ENCODE measurements around the gene RNF157. TPM values are rescaled to one million over a fixed set of nuclear protein-coding genes. Genes with fewer than 3 reads are reported as not detected.

RNF157 gene
- total and polyA plus RNA-seq, 2 of the 13 experiments (the other 11 are each of a cell fraction or from before 2014, with no cell fraction given) = 0.44 to 1.5 TPM

DNA sequence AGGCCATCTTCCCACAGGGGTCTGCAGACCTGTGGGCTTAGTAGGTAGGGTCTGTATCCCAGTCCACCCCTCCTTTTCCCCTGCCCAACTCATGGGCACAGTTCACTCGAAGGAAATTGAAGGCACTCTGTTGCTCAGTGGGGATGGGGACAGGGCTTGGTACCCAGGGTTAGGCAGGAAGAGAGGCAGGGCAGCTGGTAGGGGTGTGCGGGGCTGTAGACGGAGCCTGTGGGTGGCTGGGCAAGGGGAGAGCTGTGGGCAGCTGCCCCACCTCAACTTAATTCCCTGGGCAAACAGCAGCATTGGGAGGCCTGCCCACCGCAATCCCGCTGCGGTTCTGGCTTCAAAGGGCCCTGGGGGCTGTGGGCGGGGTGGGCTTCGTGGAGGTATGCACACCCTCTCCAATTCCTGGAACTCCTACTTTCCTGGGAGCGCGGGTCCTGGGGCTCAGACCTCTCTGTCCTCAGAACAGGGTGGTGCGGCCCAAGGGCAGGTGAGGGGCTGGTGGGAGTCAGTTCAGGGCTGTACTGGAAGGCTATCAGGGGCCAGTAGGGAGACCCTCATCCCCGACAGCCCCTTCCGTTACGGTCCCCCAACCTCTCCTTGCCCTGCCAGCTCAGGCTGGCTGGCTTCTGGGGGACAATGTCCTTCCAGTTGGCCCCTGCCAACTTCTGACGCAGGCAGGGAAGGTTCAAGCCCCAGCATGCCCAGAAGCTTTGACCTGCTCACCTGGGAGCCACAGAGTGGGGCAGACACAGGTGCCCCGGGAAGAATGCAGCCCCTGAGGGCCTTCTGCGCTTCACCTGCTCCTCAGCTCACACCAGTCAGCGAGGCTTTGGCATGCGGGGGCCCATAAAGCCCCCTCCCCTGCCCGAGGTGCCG lies 108.4 kb downstream of the RNF157 start (continued):
- 0 out of 2 replicates have a peak, but pooled peaks have one; percentile 49 for TF ChIP-seq ZNF558 (CRISPR knock-in tag; IDR thresholded peaks at IDR 0.05; ENCODE audit: borderline replicate concordance)
- TF ChIP-seq ZNF788 (CRISPR knock-in tag; IDR thresholded peaks at IDR 0.05; ENCODE audit: borderline replicate concordance) = 0 out of 2 replicates have a peak, but pooled peaks have one; percentile 7
- TF ChIP-seq FOXP4 (CRISPR knock-in tag; IDR thresholded peaks at IDR 0.05) = peak; percentile 26; the same call in 1 of the 2 replicates
- TF ChIP-seq ZSCAN31 (CRISPR knock-in tag; IDR thresholded peaks at IDR 0.05; ENCODE audit: low read depth) = 0 out of 2 replicates have a peak, but pooled peaks have one; percentile 58
- TF ChIP-seq HMG20B (CRISPR knock-in tag; conservative IDR thresholded peaks at IDR 0.05) = peak; percentile 51; the same call in 1 of the 2 replicates
- TF ChIP-seq SALL1 (CRISPR knock-in tag; IDR thresholded peaks at IDR 0.05) = no peak
- TF ChIP-seq ZBTB7B (CRISPR knock-in tag; IDR thresholded peaks at IDR 0.05) = peak; percentile 90
- TF ChIP-seq MXI1 (IDR thresholded peaks at IDR 0.05; ENCODE audit: borderline replicate concordance, low read depth, low read length) = no peak
- 0 out of 2 replicates have a peak, but pooled peaks have one; percentile 34 for TF ChIP-seq ZNF446 (CRISPR knock-in tag; IDR thresholded peaks at IDR 0.05)
- no peak for TF ChIP-seq MAZ (IDR thresholded peaks at IDR 0.05; ENCODE audit: borderline replicate concordance, low read depth, low read length)
- TF ChIP-seq MAZ (CRISPR knock-in tag; IDR thresholded peaks at IDR 0.05; ENCODE audit: low read depth) = no peak
- TF ChIP-seq POLR2AphosphoS5 (IDR thresholded peaks at IDR 0.05; ENCODE audit: low read depth, low read length) = no peak
- TF ChIP-seq, protein P1, sequence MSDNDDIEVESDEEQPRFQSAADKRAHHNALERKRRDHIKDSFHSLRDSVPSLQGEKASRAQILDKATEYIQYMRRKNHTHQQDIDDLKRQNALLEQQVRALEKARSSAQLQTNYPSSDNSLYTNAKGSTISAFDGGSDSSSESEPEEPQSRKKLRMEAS (IDR thresholded peaks at IDR 0.05) = peak; percentile 5; the same call in 1 of the 2 replicates
- peak; percentile 82 for TF ChIP-seq CBFB (CRISPR knock-in tag; IDR thresholded peaks at IDR 0.05)
- 0 out of 2 replicates have a peak, but pooled peaks have one; percentile 5 for TF ChIP-seq ZBED4 (CRISPR knock-in tag; IDR thresholded peaks at IDR 0.05; ENCODE audit: borderline replicate concordance)
- 0 out of 2 replicates have a peak, but pooled peaks have one; percentile 33 for TF ChIP-seq ZXDC (CRISPR knock-in tag; IDR thresholded peaks at IDR 0.05)
- TF ChIP-seq ZNF44 (CRISPR knock-in tag; IDR thresholded peaks at IDR 0.05) = 0 out of 2 replicates have a peak, but pooled peaks have one; percentile 53
- peak; percentile 27; the same call in 1 of the 2 replicates for TF ChIP-seq SOX5 (CRISPR knock-in tag; IDR thresholded peaks at IDR 0.05; ENCODE audit: borderline replicate concordance)
- no peak for TF ChIP-seq ZNF543 (CRISPR knock-in tag; IDR thresholded peaks at IDR 0.05)
- TF ChIP-seq ZNF883 (CRISPR knock-in tag; IDR thresholded peaks at IDR 0.05; ENCODE audit: not compliant biosample characterization) = peak; percentile 27
